MG63 (cell line): ENCODE results near the gene HSPB6. TPM values are rescaled to one million over a fixed set of nuclear protein-coding genes. Genes with fewer than 3 reads are reported as not detected.
A peak's percentile ranks its signal among the peaks of the same experiment; 100 is the strongest.
"Not testable (repeated sequence)": the region's sequence is repeated elsewhere in the genome, so short reads cannot be mapped to it uniquely, and the experiment has no call there.

Experiments used
- DNase-seq: peaks from one replicate; pipeline ENCODE4 v3.0.0-alpha.2; 2020
- H3K27me3 ChIP-seq: fragments of 250-450 bp; sonication (Bioruptor Pico); 2 replicates; pipeline ENCODE4 v1.5.1; 2020; ENCODE audit warnings: mild to moderate bottlenecking, moderate library complexity
- H3K36me3 ChIP-seq: fragments of 250-450 bp; sonication (Bioruptor Pico); 2 replicates; pipeline ENCODE4 v1.5.1; 2020; ENCODE audit warnings: mild to moderate bottlenecking, moderate library complexity
- H3K4me3 ChIP-seq: fragments of 250-450 bp; sonication (Bioruptor Pico); 2 replicates; pipeline ENCODE4 v1.5.1; 2020; ENCODE audit warnings: mild to moderate bottlenecking, moderate library complexity
- H3K9me3 ChIP-seq: fragments of 250-450 bp; sonication (Bioruptor Pico); 2 replicates; pipeline ENCODE4 v1.5.1; 2020; ENCODE audit warnings: mild to moderate bottlenecking, moderate library complexity
- total RNA-seq: library from RNA; depleted of rRNA; stranded (reverse); fragments of >200 nt; shearing (Covaris generic); gene quantifications from 2 replicates; pipeline ENCODE4 v1.2.3, GENCODE V29; 2014; ENCODE audit warnings: low replicate concordance; rRNA removed

HSPB6 gene, protein sequence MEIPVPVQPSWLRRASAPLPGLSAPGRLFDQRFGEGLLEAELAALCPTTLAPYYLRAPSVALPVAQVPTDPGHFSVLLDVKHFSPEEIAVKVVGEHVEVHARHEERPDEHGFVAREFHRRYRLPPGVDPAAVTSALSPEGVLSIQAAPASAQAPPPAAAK
- total RNA-seq: not detected in 2 replicates

DNA sequence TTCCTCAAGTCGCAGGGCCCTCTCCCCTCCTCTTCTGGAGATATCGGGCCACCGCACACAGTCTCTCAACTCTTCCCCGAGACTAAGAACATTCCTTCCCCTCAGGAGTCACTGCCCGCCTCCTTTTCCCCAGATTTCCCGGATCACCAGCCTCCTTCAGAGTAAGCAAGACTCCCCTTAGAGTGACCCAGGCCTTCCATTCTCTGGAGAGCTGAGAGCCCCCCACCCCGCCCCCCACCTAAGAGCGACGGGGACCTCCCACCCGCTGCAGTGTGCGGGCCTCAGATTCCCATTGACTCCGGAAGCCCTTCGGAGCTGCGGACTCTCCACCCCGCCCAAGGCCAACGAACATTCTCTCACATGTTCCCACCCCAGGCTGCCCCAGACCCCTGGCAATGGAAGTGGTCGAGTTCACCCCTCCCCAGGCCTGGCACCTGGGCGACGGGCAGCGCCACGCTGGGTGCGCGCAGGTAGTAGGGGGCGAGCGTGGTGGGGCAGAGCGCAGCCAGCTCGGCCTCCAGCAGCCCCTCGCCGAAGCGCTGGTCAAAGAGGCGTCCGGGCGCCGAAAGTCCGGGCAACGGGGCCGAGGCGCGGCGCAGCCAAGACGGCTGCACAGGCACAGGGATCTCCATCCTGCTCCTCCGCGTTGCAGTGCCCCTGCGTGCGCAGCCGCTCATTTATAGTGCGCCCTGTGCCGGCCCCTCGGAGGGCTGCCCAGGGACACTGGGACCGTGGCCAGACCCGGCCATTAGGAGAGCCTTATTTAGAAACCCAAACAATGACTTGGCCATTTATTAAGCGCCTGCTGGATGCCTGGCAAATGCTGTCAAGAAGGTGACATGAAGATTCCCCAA is at the start of gene HSPB6:
Gene HSPB6 (minus strand): TSS at position 653 of the 854 bp plus-strand sequence. CDS start 21 bp downstream, at position 632.
- peak; percentile 53 for DNase-seq
- peak within 1 kb of the TSS; percentile 93 for H3K4me3 ChIP-seq
- H3K9me3 ChIP-seq: no peaks in the 10 kb centered on the region
- H3K27me3 ChIP-seq: no peaks in the 10 kb centered on the region
- peaks cover 53% of the 10 kb centered on the region for H3K36me3 ChIP-seq

DNA sequence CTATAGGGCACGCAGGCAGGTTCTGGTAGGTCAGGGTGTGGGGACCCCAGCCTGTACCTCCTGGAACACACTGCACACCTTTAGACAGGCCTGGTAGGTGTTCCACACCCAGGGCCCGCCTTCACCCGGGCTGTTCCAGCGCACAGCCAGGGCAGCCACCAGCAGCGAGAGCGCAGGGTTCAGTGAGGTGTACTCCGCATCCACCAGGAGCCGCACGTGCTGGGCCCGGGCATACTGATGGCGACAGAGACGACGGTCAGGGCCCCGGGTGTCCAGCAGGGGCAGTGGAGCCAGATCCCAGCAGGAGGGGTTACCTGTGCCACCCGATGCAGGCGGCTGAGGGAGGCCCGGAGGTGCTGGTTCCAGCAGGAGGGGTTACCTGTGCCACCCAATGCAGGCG is 49.8 kb upstream of the HSPB6 start:
- H3K36me3 ChIP-seq: no peaks in the 10 kb centered on the region
- H3K27me3 ChIP-seq: peaks cover 24% of the 10 kb centered on the region
- no peak overlapping the region for H3K4me3 ChIP-seq
- DNase-seq: no peak
- H3K9me3 ChIP-seq: no peaks in the 10 kb centered on the region

DNA sequence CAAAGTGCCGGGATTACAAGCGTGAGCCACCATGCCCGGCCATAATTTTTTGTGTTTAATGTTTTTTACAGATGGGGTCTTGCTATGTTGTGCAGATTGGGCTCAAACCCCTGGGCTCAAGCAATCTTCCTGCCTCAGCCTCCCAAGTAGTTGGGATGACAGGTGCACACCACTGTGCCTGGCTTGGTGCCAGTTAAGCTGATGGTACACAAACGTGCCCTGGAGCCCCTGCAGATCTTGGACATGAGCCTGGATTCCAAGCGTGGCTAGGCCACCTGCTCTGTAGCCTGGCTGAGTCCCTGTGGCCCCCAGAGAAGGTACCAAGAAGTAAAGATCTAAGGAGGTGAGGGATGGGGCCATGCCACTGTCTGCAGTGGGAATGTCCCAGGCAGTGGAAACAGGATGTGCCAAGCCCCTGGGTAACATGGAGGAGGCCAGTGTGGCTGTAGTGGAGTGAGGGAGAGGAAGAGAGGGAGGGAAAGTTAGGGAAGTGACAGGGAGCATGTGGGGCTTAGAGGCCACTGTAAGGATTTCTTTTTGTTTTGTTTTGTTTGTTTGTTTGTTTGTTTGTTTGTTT is 48.8 kb upstream of the HSPB6 start:
- no peak for DNase-seq
- H3K4me3 ChIP-seq: no peak overlapping the region
- peaks cover 24% of the 10 kb centered on the region for H3K27me3 ChIP-seq
- H3K9me3 ChIP-seq: no peaks in the 10 kb centered on the region
- no peaks in the 10 kb centered on the region for H3K36me3 ChIP-seq

DNA sequence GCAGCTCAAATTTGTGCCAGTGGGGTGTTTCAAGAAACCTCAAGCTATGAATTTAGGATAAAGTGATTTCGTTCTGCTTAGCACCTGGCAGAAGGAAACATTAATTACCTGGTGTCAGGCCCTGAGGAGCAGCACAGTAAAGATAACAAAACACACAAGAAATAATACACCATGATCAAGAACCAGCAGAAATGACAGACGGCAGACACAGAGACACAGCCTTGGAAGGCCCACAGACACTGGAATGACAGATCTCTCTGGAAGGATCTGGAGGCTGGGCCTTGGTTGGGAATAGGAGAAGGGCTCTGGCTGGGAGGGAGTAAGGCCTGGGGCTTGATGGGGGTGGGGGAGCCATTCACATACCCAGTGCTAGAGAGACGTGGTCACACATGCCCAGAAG is 45.0 kb upstream of the HSPB6 start:
- Histone ChIP-seq H3K27me3 (peaks cover 18% of the 10 kb centered on the region), H3K9me3 (no peaks in the 10 kb centered on the region)

DNA sequence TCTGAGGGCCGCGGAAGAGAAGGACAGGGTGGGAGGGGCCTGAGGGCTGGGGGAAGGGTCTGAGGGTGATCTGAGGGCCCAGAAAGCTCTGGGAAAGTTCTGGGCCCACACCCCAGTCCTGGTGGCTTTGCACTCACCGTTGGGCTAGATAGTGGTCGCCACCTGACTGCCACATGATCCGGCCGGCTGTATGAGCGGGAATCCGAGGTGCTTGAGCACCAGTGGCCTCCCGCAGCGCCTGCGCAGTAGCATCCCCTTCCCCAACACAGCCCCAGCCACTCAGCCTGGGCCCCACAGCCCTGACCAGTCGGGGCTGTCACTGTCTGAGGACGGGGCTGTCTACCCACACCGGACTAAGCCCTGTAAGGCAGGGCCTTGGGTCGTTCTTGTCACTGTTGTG is 40.8 kb upstream of the HSPB6 start:
- no peaks in the 10 kb centered on the region for H3K9me3 ChIP-seq
- H3K36me3 ChIP-seq: no peaks in the 10 kb centered on the region
- H3K27me3 ChIP-seq: peaks cover 12% of the 10 kb centered on the region
- H3K4me3 ChIP-seq: no peak overlapping the region
- DNase-seq: no peak

More for the DNA sequence above, 45.0 kb upstream of the HSPB6 start:
- no peak for DNase-seq
- Histone ChIP-seq H3K36me3 (no peaks in the 10 kb centered on the region), H3K4me3 (no peak overlapping the region)

DNA sequence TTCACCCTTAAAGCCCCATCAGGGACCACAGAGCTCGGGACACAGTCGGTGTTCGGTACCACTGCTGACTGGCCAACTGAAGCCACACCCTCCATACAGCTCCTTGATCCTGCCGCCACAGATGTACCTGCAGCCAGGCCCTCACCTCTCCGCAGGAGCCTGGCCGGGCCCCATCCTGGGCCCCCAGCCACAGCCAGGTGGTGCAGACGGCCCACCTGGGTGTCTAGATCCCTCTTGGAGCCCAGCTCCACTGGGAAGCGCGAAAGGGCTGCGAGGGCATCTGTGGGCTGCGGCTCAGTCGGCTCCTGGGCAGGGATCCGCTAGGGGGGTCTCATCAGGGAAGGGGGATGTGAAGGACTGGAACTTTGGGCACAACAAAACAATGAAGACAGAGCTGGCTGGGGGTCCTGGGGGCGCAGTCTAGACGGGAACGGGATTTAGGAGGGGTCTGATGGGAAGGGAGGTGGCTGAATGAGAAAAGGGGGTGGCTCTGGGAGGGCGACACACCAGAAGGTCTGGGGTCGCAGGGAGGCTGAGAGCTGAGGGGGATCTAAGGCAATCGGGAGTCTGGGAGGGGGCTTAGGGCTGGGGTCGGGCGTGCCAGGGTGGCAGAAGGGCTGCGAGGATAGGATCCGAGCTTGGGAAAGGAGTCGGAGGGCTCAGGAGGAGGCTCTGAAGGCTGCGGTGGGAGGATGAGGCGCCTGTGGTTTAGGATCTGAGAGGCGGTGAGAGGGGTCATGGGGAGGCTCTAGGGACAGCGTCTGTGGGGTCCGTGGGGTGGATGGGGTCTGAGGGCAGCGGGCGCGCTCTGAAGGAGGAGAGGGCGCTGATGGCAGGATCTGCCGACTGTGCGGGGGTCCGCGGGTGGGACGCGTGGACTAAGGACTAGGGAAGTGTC is 40.1 kb upstream of the HSPB6 start:
- Histone ChIP-seq H3K4me3 (no peak overlapping the region), H3K27me3 (peaks cover 11% of the 10 kb centered on the region), H3K9me3 (no peaks in the 10 kb centered on the region), H3K36me3 (no peaks in the 10 kb centered on the region)
- DNase-seq: no peak

DNA sequence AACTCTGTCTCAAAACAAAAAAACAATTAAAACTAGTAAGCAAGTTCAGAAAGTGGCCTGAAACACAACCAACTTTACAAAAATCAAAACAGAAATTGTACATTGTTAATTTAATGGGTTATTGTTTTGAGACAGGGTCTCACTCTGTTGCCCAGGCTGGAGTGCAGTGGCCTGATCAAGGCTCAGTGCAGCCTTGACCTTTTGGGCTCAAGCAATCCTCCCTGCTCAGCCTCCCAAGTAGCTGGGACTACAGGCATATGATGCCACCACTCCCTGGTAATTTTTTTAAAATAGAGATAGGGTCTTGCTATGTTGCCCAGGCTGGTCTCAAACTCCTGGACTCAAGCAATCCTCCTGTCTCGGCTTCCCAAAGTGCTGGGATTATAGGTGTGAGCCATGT is 38.7 kb upstream of the HSPB6 start:
- H3K36me3 ChIP-seq, H3K9me3 ChIP-seq, H3K4me3 ChIP-seq, DNase-seq, H3K27me3 ChIP-seq: not testable (repeated sequence)

DNA sequence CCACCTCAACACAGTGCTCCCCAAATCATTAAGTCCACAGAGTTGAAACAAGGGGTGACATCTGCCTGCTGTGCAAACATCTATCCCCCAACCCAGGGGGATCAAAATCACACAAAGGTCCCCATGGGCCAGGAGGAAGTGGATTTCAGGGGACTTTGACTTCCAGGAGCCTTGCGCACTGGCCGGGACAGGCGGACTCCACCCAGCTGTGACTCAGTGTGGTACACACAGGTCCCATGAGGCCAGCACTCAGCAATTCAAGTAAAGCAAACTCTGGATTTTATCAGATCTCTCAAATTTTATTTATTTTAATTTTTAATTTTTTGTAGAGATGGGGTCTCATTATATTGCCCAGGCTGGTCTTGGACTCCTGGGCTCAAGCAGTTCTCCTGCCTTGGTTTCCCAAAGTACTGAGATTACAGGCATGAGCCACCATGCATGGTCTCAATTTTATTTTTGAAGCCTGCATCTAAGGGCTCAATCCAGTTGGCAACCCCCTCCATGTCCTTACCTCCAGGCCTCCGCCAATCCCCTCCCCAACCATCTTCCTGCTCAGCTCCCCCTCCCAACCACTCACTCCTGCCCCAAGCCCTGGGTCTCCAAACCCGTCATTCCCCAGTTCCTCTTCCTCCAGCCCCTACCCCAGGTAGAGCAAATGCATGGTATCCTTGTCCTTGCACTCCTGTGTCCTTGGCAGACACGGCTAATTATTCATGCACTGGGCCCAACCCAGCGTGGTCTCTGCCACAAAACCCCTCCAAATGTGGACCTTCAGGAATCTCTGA is 36.7 kb upstream of the HSPB6 start:
- DNase-seq: no peak
- Histone ChIP-seq H3K9me3 (no peaks in the 10 kb centered on the region), H3K36me3 (no peaks in the 10 kb centered on the region), H3K27me3 (peaks cover 9% of the 10 kb centered on the region), H3K4me3 (no peak overlapping the region)

DNA sequence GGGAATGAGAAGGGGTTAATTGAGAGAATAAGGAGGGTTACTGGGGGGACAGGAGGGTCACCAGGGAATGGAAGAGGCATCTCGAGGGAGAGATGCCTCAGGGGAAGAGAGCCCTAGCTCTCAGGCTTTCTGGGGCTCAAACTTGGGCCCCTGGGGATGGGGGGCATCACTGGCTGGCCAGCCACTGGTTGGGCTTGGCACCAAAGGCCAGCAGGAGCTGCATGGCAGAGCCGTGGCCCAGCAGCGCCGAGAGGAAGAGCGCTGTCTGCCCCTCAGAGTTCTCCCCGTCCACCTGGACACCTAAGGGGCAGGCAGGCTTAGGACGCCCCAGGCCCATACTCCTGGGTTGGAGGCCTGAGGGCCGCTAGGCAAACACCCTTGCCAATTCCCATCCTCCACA is 36.1 kb upstream of the HSPB6 start:
- Histone ChIP-seq H3K4me3 (no peak overlapping the region), H3K9me3 (no peaks in the 10 kb centered on the region), H3K36me3 (no peaks in the 10 kb centered on the region), H3K27me3 (peaks cover 7% of the 10 kb centered on the region)
- DNase-seq: no peak

DNA sequence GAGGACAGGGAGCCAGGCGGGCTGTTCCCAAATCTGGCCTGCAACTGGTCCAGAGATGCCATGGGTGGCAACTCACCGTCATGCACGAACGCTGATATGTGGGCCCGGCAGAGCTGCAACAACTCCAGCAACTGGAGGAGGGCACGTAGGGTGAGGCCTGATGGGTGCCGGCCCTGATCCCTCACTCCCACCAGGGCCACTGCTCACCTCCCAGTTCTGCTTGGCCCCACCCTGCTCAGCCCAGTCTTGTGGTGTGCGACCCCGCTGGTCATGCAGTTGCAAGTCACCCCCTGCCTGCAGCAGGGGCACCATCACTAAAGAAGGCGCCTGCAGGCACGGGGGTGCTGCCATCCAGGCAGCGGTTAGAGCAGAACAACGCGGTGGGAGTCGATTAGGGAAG is 35.5 kb upstream of the HSPB6 start:
- H3K36me3 ChIP-seq: no peaks in the 10 kb centered on the region
- no peaks in the 10 kb centered on the region for H3K9me3 ChIP-seq
- no peak overlapping the region for H3K4me3 ChIP-seq
- H3K27me3 ChIP-seq: peaks cover 4% of the 10 kb centered on the region; the same call in 1 of the 2 replicates
- no peak for DNase-seq

DNA sequence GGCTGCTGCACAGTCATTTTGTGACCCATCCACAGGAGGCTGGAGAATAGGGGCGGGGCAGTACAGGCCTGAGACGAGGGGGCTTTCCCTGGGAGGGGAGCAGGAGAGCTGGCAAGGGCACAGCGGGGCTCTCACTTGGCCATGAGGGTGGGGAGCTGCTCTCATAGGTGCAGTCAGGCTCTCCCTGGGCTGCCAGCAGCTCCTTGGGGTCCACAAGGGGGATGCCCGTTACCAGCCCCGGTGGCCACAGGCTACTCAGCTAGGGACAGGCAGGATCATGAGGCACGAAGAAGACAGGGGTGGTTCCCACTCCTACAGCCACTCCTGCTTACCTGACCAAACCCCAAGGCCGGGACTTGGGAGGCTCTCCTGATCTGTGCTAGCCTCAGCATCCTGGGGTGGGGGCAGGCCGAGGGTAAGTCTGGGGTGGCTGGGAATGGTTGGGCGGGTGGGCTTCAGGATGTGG is 35.0 kb upstream of the HSPB6 start:
- no peaks in the 10 kb centered on the region for H3K9me3 ChIP-seq
- no peak overlapping the region for H3K4me3 ChIP-seq
- peaks cover 4% of the 10 kb centered on the region; the same call in 1 of the 2 replicates for H3K27me3 ChIP-seq
- DNase-seq: no peak
- no peaks in the 10 kb centered on the region for H3K36me3 ChIP-seq

DNA sequence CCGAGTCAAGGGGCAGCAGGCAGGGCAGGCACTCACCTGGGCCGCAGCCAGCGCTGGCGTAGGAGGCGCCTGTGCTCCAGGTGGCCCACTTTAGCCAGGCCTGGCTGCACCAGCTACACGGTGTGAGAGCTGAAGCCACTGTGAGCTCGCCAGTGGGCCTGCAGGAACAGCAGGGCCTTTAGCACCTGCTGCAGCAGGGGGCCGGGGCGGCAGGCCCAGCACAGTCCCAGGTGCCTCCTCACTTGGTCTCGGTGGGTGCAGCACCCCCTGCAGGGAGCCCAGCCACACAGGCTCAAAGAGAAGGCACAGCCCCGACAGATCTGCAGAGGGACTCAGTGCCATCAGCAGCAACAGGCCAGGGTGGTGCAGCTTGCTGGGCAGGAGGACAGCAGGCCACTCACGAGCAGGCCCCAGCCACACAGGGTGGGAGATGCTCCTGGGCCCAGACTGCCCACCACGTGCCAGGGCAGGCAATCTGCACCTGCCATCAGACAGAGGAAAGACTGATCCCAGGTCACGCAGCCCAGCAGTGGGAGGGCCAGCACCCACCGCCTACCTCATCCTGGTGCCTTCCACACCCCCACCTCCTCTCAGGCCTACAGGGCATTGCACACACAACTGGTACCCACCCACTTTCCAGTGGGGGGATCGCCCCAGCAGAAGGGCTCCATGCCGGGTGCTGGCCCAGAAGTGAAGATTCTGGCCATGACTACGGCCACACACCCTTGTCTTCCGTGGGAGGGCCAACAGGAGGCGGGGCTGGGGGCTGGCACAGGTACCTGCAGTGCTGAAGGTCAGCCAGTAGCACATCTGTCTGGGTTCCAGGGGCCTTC is 34.4 kb upstream of the HSPB6 start:
- Histone ChIP-seq H3K36me3 (no peaks in the 10 kb centered on the region), H3K4me3 (no peak overlapping the region), H3K9me3 (no peaks in the 10 kb centered on the region), H3K27me3 (no peaks in the 10 kb centered on the region)
- no peak for DNase-seq

DNA sequence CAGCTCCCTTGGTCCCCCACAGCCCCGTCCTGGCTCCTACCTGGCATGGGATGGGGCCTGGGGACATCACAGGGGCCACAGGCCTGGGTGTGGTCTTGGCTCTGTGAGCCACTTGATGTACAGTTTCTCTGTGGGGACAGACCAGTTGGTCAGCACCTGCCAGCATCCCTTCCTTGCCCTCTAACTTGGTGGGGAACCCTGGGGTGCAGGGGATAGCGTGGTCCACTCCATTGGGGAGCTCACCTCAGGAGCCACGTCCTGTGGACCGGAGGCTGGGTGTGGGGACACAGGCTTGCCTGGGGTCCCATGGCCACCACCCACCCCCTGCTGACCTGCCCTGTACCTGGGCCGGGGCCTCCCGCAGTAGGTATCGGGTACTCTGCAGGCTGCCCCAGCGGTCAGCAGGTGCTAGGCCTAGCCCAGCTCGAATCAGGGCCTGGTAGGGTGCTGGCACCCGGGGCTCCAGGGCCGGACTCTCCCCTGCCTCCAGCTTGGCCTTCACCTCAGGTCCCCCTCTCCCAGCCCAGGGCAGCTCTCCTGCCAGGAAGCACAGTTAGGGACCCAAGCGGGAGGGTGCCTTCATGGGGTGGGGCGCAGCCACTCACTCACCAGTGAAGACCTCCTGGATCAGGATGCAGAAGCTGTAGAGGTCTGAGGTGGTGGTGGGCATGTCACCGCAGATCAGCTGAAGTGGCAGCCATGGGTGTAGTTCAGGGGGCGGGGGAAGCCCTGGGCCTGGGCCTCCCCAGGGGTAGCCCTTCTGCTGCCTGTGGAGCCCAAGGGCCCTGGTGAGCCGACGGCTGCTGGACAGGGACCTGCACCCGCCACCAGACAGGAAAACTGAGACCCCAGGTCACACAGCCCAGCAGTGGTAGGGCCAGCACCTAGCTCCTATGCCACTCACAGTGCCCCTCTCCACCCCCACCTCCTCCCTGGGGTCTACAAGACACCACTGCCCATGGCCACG is 33.4 kb upstream of the HSPB6 start:
- H3K9me3 ChIP-seq: no peaks in the 10 kb centered on the region
- no peak overlapping the region for H3K4me3 ChIP-seq
- DNase-seq: no peak
- H3K36me3 ChIP-seq: no peaks in the 10 kb centered on the region
- H3K27me3 ChIP-seq: no peaks in the 10 kb centered on the region

DNA sequence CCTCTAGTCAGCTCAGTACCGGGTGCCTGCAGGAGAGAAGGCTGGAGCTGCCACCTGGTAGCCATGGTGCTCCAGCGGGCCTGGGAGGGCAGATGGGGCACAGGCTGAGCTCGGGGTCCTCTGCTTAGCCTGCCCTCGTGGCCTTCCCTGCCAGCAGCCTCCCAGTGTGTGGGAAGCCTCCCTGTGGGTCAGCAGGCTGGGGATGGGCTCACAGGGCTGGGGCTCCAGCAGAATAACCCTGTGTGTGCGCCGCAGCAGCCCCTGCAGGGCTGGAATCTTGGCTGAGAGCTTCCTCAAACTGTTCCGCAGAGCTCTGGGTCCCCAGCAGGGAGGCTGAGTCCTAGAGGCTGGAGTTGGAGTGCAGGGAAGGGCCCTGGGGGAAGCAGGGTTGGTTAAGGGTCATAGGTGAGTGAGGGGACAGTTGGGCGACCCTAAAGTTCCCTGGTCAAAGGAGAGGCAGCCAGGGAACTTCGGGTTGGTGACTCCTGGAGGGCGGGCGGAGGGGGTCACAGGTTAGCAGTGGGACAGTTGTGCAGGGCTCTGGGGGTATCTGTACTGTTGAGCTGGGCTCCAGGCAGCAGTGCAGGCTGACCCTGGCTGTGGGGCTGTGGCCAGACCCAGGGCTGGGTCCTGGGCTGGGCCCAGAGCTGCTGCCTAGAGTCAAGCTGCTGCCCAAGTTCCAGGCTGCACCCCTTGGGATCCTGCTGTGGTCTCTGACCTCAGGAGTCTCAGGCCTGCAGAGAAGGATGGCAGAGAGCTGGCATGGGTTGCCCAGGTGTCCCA is 32.6 kb upstream of the HSPB6 start:
- DNase-seq: no peak
- no peaks in the 10 kb centered on the region for H3K9me3 ChIP-seq

More for the DNA sequence above, 32.6 kb upstream of the HSPB6 start:
- no peak overlapping the region for H3K4me3 ChIP-seq
- H3K27me3 ChIP-seq: no peaks in the 10 kb centered on the region
- H3K36me3 ChIP-seq: no peaks in the 10 kb centered on the region
